Osteoblast (primary cell): ENCODE data around the gene MICALL1. TPM values are rescaled to one million over a fixed set of nuclear protein-coding genes. Genes with fewer than 3 reads are reported as not detected.

Experiments
- DNase-seq: peaks from one replicate; pipeline ENCODE4 v3.0.0; 2011; ENCODE audit warnings: low spot score, mixed read lengths; ENCODE audit not compliant: insufficient read length; ENCODE audit errors: missing footprints
- H2AFZ ChIP-seq: 2 replicates; pipeline ENCODE4 v1.6.0; 2011; ENCODE audit warnings: mild to moderate bottlenecking, low read length
- H3K27ac ChIP-seq: 2 replicates; pipeline ENCODE4 v1.5.1; 2011; ENCODE audit warnings: mild to moderate bottlenecking, low read depth, low read length, moderate library complexity
- H3K27me3 ChIP-seq: 2 replicates; pipeline ENCODE4 v1.6.0; 2012; ENCODE audit warnings: mild to moderate bottlenecking, control low read depth, inconsistent platforms, low read length, moderate library complexity; ENCODE audit not compliant: insufficient read depth
- H3K36me3 ChIP-seq: 2 replicates; pipeline ENCODE4 v1.5.1; 2011; ENCODE audit warnings: mild to moderate bottlenecking, low read length, control low read depth, moderate library complexity; ENCODE audit not compliant: insufficient read depth
- H3K4me1 ChIP-seq: 2 replicates; pipeline ENCODE4 v1.5.1; 2011; ENCODE audit warnings: mild to moderate bottlenecking, low read length, control low read depth, moderate library complexity; ENCODE audit not compliant: insufficient read depth
- H3K4me2 ChIP-seq: 2 replicates; pipeline ENCODE4 v1.6.0; 2011; ENCODE audit warnings: mild to moderate bottlenecking, low read length; ENCODE audit not compliant: insufficient read depth
- H3K4me3 ChIP-seq: fragments of 200-600 bp; sonication (generic); 3 replicates; pipeline ENCODE4 v1.5.1; 2012; ENCODE audit warnings: mild to moderate bottlenecking, low read length, inconsistent platforms; ENCODE audit not compliant: insufficient read depth
- H3K79me2 ChIP-seq: 2 replicates; pipeline ENCODE4 v1.6.0; 2012; ENCODE audit warnings: mild to moderate bottlenecking, low read length, control low read depth, inconsistent platforms; ENCODE audit not compliant: insufficient read depth
- H3K9me3 ChIP-seq: 2 replicates; pipeline ENCODE4 v1.5.1; 2011; ENCODE audit warnings: low read depth, low read length, control low read depth
- H4K20me1 ChIP-seq: 2 replicates; pipeline ENCODE4 v1.6.0; 2012; ENCODE audit warnings: mild to moderate bottlenecking, low read length, control low read depth; ENCODE audit not compliant: insufficient read depth
- CTCF ChIP-seq: IDR thresholded peaks from 2 replicates; pipeline ENCODE4 v1.5.1; 2011; ENCODE audit warnings: mild to moderate bottlenecking, low read depth, low read length, moderate library complexity; ENCODE audit errors: extremely low read depth
- total RNA-seq: library from RNA; depleted of rRNA; stranded (reverse); fragments of >200 nt; gene quantifications from 2 replicates; pipeline ENCODE4 v1.2.3, GENCODE V29; 2012

The MICALL1 gene
- total RNA-seq, 1 donor: 36.9 TPM

- H3K79me2 ChIP-seq: peaks cover 14% of the 10 kb centered on the region
- H3K4me2 ChIP-seq: no peak overlapping the region
- peak; percentile 62 for TF ChIP-seq CTCF
- no peak overlapping the region for H3K27ac ChIP-seq
- no peaks in the 10 kb centered on the region for H3K9me3 ChIP-seq
- H4K20me1 ChIP-seq: peaks cover 6% of the 10 kb centered on the region
- peaks cover 38% of the 10 kb centered on the region for H3K36me3 ChIP-seq
- peaks cover 19% of the 10 kb centered on the region for H3K4me1 ChIP-seq
- no peak overlapping the region for H3K4me3 ChIP-seq
- no peaks in the 10 kb centered on the region for H3K27me3 ChIP-seq
- H2AFZ ChIP-seq: no peak overlapping the region
- peak; percentile 77 for DNase-seq
Measured at GRCh38 chr22:37887584-37888378, 18.3 kb upstream of the MICALL1 start.

GRCh38 chr22:37891926-37892325, 14.2 kb upstream of the MICALL1 start:
- no peaks in the 10 kb centered on the region for H3K27me3 ChIP-seq
- DNase-seq: peak; percentile 23
- peaks cover 9% of the 10 kb centered on the region for H3K4me1 ChIP-seq
- no peak overlapping the region for H3K4me2 ChIP-seq
- H3K79me2 ChIP-seq: peaks cover 2% of the 10 kb centered on the region
- no peak for TF ChIP-seq CTCF
- no peak overlapping the region for H3K27ac ChIP-seq
- no peak overlapping the region for H3K4me3 ChIP-seq
- peaks cover 3% of the 10 kb centered on the region for H4K20me1 ChIP-seq
- peaks cover 32% of the 10 kb centered on the region for H3K36me3 ChIP-seq
- no peak overlapping the region for H2AFZ ChIP-seq
- H3K9me3 ChIP-seq: no peaks in the 10 kb centered on the region

- H3K27me3 ChIP-seq: no peaks in the 10 kb centered on the region
- H3K79me2 ChIP-seq: no peaks in the 10 kb centered on the region
- H3K36me3 ChIP-seq: peaks cover 25% of the 10 kb centered on the region
- no peak overlapping the region for H3K4me3 ChIP-seq
- H3K27ac ChIP-seq: no peak overlapping the region
- no peak for TF ChIP-seq CTCF
- peak; percentile 50 for DNase-seq
- H3K4me2 ChIP-seq: no peak overlapping the region
- H3K9me3 ChIP-seq: no peaks in the 10 kb centered on the region
- no peak overlapping the region for H2AFZ ChIP-seq
- peaks cover 4% of the 10 kb centered on the region for H3K4me1 ChIP-seq
- peaks cover under 1% of the 10 kb centered on the region for H4K20me1 ChIP-seq
Measured at GRCh38 chr22:37892566-37893335, 13.3 kb upstream of the MICALL1 start.

- Histone ChIP-seq H3K27me3 (no peaks in the 10 kb centered on the region), H4K20me1 (no peaks in the 10 kb centered on the region), H3K4me2 (no peak overlapping the region), H3K79me2 (no peaks in the 10 kb centered on the region), H3K9me3 (no peaks in the 10 kb centered on the region), H3K36me3 (peaks cover 18% of the 10 kb centered on the region), H3K4me1 (peaks cover 4% of the 10 kb centered on the region), H2AFZ (no peak overlapping the region), H3K27ac (no peak overlapping the region), H3K4me3 (no peak overlapping the region)
- peak; percentile 19 for DNase-seq
- TF ChIP-seq CTCF: no peak
Measured at GRCh38 chr22:37893583-37893983, 12.5 kb upstream of the MICALL1 start.
